K562 (cell line): Measurements from ENCODE around the gene NEK1. TPM values are rescaled to one million over a fixed set of nuclear protein-coding genes. Genes with fewer than 3 reads are reported as not detected.
A peak's percentile ranks its signal among the peaks of the same experiment; 100 is the strongest.

ENCODE experiments used
- DPF2 ChIP-seq: fragments of 450-650 bp; IDR thresholded peaks from 2 replicates; pipeline ENCODE4 v1.6.1; 2016
- EP300 ChIP-seq: IDR thresholded peaks from 2 replicates; pipeline ENCODE4 v1.6.1; 2012; ENCODE audit warnings: low read length, improper control_type of control experiment
- ESRRA ChIP-seq: fragments of 450-650 bp; IDR thresholded peaks from 2 replicates; pipeline ENCODE4 v1.6.1; 2014; ENCODE audit warnings: low read depth, mild to moderate bottlenecking, moderate library complexity, borderline replicate concordance
- FOXJ3 ChIP-seq: sonication (generic); formaldehyde crosslinking; IDR thresholded peaks from 2 replicates; pipeline ENCODE4 v1.4.0; 2020; ENCODE audit warnings: mild to moderate bottlenecking, missing genetic modification reagents
- FOXM1 ChIP-seq, 2 experiments: fragments of 450-650 bp in 1 of 2; sonication (generic) in 1 of 2; formaldehyde crosslinking in 1 of 2; IDR thresholded peaks; 2 replicates each; pipeline versions ENCODE4 v1.6.1 to v1.9.0; 2017 to 2022; ENCODE audit warnings: low read depth in 2 of 2, mild to moderate bottlenecking in 2 of 2, missing genetic modification reagents in 1 of 2, moderate library complexity in 1 of 2
- KDM1A ChIP-seq, 2 experiments: fragments of 450-650 bp; IDR thresholded peaks; 2 replicates each; pipeline ENCODE4 v1.6.1; 2016; ENCODE audit warnings: mild to moderate bottlenecking in 2 of 2
- LEF1 ChIP-seq: fragments of 450-650 bp; IDR thresholded peaks from 2 replicates; pipeline ENCODE4 v1.6.1; 2016; ENCODE audit warnings: mild to moderate bottlenecking
- POU5F1 ChIP-seq: fragments of 150-350 bp; IDR thresholded peaks from 2 replicates; pipeline ENCODE4 v1.6.1; 2014; ENCODE audit warnings: borderline replicate concordance, low read length, low read depth, mild to moderate bottlenecking; ENCODE audit not compliant: partially characterized antibody
- RAD51 ChIP-seq: fragments of 450-650 bp; IDR thresholded peaks from 2 replicates; pipeline ENCODE4 v1.7.1; 2016; ENCODE audit warnings: low read depth, mild to moderate bottlenecking, borderline replicate concordance
- SPI1 ChIP-seq: IDR thresholded peaks from 2 replicates; pipeline ENCODE4 v1.6.1; 2011; ENCODE audit warnings: low read depth, low read length, control low read depth, borderline replicate concordance
- TAL1 ChIP-seq: fragments of 450-650 bp; IDR thresholded peaks from 2 replicates; pipeline ENCODE4 v1.6.1; 2016; ENCODE audit warnings: mild to moderate bottlenecking
- TEAD4 ChIP-seq, 2 experiments: sonication (generic) in 1 of 2; formaldehyde crosslinking in 1 of 2; IDR thresholded peaks; 2 replicates each; pipeline versions ENCODE4 v1.6.1 to v1.8.0; 2012 to 2022; ENCODE audit warnings: borderline replicate concordance in 1 of 2, inconsistent platforms in 1 of 2, low read length in 1 of 2, mild to moderate bottlenecking in 1 of 2, missing genetic modification reagents in 1 of 2
- YY1 ChIP-seq, 3 experiments: IDR thresholded peaks; 2 replicates each; pipeline ENCODE4 v1.6.1; 2011; ENCODE audit warnings: low read length in 2 of 3, mild to moderate bottlenecking in 2 of 3, moderate library complexity in 2 of 3, borderline replicate concordance in 1 of 3, control low read depth in 1 of 3, low read depth in 1 of 3; ENCODE audit not compliant: insufficient read depth in 3 of 3, insufficient replicate concordance in 2 of 3, control insufficient read depth in 1 of 3, insufficient read length in 1 of 3; ENCODE audit errors: extremely low read depth in 1 of 3
- polyA plus RNA-seq, 8 experiments: library from polyadenylated mRNA; depleted of rRNA in 4 of 8; stranded (reverse) in 5 of 8; unstranded in 3 of 8; fragments of >200 nt; fragmentation: Nextera tagmentation in 2 of 8; fragmentation: Illumina TruSeq in 1 of 8; extraction: Ambion mirVana in 2 of 8; extraction: Trizol in 1 of 8; gene quantifications; 2 replicates each; pipeline versions ENCODE4 v1.2.1 to v1.2.3, GENCODE V29; 2011 to 2014; ENCODE audit warnings: inconsistent platforms in 1 of 8, missing spikeins in 1 of 8
- total RNA-seq, 7 experiments: library from RNA; depleted of rRNA in 6 of 7; stranded (reverse); fragments of >200 nt in 6 of 7; fragmentation: Illumina TruSeq in 2 of 7; extraction: Trizol in 2 of 7; gene quantifications; 2 replicates each; pipeline versions ENCODE4 v1.2.1 to v1.2.3, GENCODE V29; 2011 to 2021; ENCODE audit warnings: low replicate concordance in 1 of 7
- TF ChIP-seq, protein P1 (sequence below): fragments of 200-800 bp; sonication (Bioruptor generic); IDR thresholded peaks from 2 replicates; pipeline ENCODE4 v1.6.1; 2017; ENCODE audit warnings: missing genetic modification characterization, missing compliant biosample characterization
- TF ChIP-seq, protein P2 (sequence below): fragments of 250-450 bp; sonication (Bioruptor Pico); IDR thresholded peaks from 2 replicates; pipeline ENCODE4 v1.8.0; 2021; ENCODE audit warnings: mild to moderate bottlenecking, moderate library complexity
- TF ChIP-seq, protein P3 (sequence below): sonication (generic); IDR thresholded peaks from 2 replicates; pipeline ENCODE4 v1.6.1; 2016

Gene NEK1
- total and polyA plus RNA-seq, 9 of the 15 experiments (the other 6 are each of a cell fraction or from before 2014, with no cell fraction given): 6.2 to 15.7 (median 10.3) TPM

DNA sequence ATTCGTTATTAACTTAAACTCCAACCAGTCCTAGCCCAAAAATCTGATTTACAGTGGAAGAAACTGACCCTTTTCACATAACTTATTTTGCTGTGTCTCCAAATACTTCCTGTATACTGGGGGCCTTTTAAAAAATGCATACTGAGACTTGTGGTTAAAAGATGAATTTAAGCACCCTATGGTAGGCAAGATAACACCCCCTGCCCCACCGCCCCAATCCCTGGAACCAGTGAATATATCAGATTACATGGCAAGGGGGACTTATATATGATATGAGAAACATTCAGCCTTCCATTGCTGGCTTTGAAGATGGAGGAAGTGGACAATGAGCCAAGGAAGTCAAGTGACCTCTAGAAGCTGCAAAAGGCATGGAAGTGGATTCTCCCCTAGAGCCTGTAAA is 4.9 kb upstream of the NEK1 start (continued):
- TF ChIP-seq, protein P1, sequence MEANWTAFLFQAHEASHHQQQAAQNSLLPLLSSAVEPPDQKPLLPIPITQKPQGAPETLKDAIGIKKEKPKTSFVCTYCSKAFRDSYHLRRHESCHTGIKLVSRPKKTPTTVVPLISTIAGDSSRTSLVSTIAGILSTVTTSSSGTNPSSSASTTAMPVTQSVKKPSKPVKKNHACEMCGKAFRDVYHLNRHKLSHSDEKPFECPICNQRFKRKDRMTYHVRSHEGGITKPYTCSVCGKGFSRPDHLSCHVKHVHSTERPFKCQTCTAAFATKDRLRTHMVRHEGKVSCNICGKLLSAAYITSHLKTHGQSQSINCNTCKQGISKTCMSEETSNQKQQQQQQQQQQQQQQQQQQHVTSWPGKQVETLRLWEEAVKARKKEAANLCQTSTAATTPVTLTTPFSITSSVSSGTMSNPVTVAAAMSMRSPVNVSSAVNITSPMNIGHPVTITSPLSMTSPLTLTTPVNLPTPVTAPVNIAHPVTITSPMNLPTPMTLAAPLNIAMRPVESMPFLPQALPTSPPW: peak; percentile 34; the same call in 1 of the 2 replicates
- TF ChIP-seq ESRRA: peak; percentile 29; the same call in 1 of the 2 replicates
- peak; percentile 9; the same call in 1 of the 2 replicates for TF ChIP-seq LEF1
- peak; percentile 68; the same call in 1 of the 2 replicates for TF ChIP-seq SPI1
- TF ChIP-seq FOXM1 (IDR thresholded peaks at IDR 0.05; ENCODE audit: low read depth): peak; percentile 80
- no peak for TF ChIP-seq FOXM1 (CRISPR knock-in tag; IDR thresholded peaks at IDR 0.05; ENCODE audit: low read depth)
- peak; percentile 82 for TF ChIP-seq TEAD4 (IDR thresholded peaks at IDR 0.05; ENCODE audit: low read length)
- no peak for TF ChIP-seq TEAD4 (CRISPR knock-in tag; IDR thresholded peaks at IDR 0.05; ENCODE audit: borderline replicate concordance)
- TF ChIP-seq FOXJ3 (CRISPR knock-in tag): no peak
- TF ChIP-seq, protein P2, sequence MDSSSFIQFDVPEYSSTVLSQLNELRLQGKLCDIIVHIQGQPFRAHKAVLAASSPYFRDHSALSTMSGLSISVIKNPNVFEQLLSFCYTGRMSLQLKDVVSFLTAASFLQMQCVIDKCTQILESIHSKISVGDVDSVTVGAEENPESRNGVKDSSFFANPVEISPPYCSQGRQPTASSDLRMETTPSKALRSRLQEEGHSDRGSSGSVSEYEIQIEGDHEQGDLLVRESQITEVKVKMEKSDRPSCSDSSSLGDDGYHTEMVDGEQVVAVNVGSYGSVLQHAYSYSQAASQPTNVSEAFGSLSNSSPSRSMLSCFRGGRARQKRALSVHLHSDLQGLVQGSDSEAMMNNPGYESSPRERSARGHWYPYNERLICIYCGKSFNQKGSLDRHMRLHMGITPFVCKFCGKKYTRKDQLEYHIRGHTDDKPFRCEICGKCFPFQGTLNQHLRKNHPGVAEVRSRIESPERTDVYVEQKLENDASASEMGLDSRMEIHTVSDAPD (CRISPR knock-in tag): no peak
- TF ChIP-seq POU5F1: no peak
- TF ChIP-seq YY1 (IDR thresholded peaks at IDR 0.05; ENCODE audit: borderline replicate concordance in 1 of 3, control insufficient read depth in 1 of 3, extremely low read depth in 1 of 3, insufficient read depth in 3 of 3, insufficient read length in 1 of 3, insufficient replicate concordance in 2 of 3, low read depth in 1 of 3, low read length in 2 of 3): peak in 1 of 3 experiments; percentile 30
- TF ChIP-seq KDM1A (IDR thresholded peaks at IDR 0.05): peak; percentile 15 to 19; a peak in 2 of 4 replicates
- TF ChIP-seq DPF2: peak; percentile 69; the same call in 1 of the 2 replicates
- TF ChIP-seq TAL1: peak; percentile 49; the same call in 1 of the 2 replicates
- TF ChIP-seq EP300: peak; percentile 42; the same call in 1 of the 2 replicates
- no peak for TF ChIP-seq RAD51
- TF ChIP-seq, protein P3, sequence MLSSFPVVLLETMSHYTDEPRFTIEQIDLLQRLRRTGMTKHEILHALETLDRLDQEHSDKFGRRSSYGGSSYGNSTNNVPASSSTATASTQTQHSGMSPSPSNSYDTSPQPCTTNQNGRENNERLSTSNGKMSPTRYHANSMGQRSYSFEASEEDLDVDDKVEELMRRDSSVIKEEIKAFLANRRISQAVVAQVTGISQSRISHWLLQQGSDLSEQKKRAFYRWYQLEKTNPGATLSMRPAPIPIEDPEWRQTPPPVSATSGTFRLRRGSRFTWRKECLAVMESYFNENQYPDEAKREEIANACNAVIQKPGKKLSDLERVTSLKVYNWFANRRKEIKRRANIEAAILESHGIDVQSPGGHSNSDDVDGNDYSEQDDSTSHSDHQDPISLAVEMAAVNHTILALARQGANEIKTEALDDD: peak; percentile 40; the same call in 1 of the 2 replicates
